Hepatocyte (in vitro differentiated cells): ENCODE data around the gene FAM222A. TPM values are rescaled to one million over a fixed set of nuclear protein-coding genes. Genes with fewer than 3 reads are reported as not detected.

Source experiments
- DNase-seq: peaks from one replicate; pipeline ENCODE4 v3.0.0-alpha.2; 2016; ENCODE audit warnings: low spot score
- H2AFZ ChIP-seq: fragments of 200-600 bp; sonication (generic); 2 replicates; pipeline ENCODE4 v1.6.0; 2016; ENCODE audit warnings: antibody characterized with exemption, mild to moderate bottlenecking
- H3K27ac ChIP-seq: fragments of 200-600 bp; sonication (generic); 2 replicates; pipeline ENCODE4 v1.5.1; 2016; ENCODE audit warnings: mild to moderate bottlenecking
- H3K27me3 ChIP-seq: fragments of 200-600 bp; sonication (generic); 2 replicates; pipeline ENCODE4 v1.6.1; 2016
- H3K36me3 ChIP-seq: fragments of 200-600 bp; sonication (generic); replicated peaks from 2 replicates; pipeline ENCODE4 v1.5.1; 2016; ENCODE audit warnings: low read depth; ENCODE audit not compliant: insufficient read depth
- H3K4me1 ChIP-seq: fragments of 200-600 bp; sonication (generic); 2 replicates; pipeline ENCODE4 v1.5.1; 2016; ENCODE audit warnings: mild to moderate bottlenecking, moderate library complexity; ENCODE audit not compliant: insufficient read depth
- H3K4me2 ChIP-seq: fragments of 200-600 bp; sonication (generic); 2 replicates; pipeline ENCODE4 v1.6.0; 2016
- H3K4me3 ChIP-seq: fragments of 200-600 bp; sonication (generic); 2 replicates; pipeline ENCODE4 v1.5.1; 2016; ENCODE audit warnings: mild to moderate bottlenecking
- H3K79me2 ChIP-seq: fragments of 200-600 bp; sonication (generic); 2 replicates; pipeline ENCODE4 v1.6.0; 2017; ENCODE audit warnings: mild to moderate bottlenecking
- H3K9me2 ChIP-seq: fragments of 200-600 bp; sonication (generic); replicated peaks from 2 replicates; pipeline ENCODE4 v1.6.0; 2017; ENCODE audit warnings: mild to moderate bottlenecking; ENCODE audit not compliant: insufficient read depth
- H3K9me3 ChIP-seq: fragments of 200-600 bp; sonication (generic); 2 replicates; pipeline ENCODE4 v1.5.1; 2016; ENCODE audit warnings: low read depth, mild to moderate bottlenecking
- H4K20me1 ChIP-seq: fragments of 200-600 bp; sonication (generic); 2 replicates; pipeline ENCODE4 v1.6.0; 2016; ENCODE audit warnings: mild to moderate bottlenecking; ENCODE audit not compliant: insufficient read depth, poor library complexity, severe bottlenecking
- CTCF ChIP-seq: fragments of 200-600 bp; sonication (generic); IDR thresholded peaks from 2 replicates; pipeline ENCODE4 v1.5.1; 2016; ENCODE audit warnings: antibody characterized with exemption, mild to moderate bottlenecking; ENCODE audit not compliant: poor library complexity
- EZH2 ChIP-seq: fragments of 200-600 bp; sonication (generic); IDR thresholded peaks from 2 replicates; pipeline ENCODE4 v1.6.1; 2016; ENCODE audit warnings: antibody characterized with exemption, mild to moderate bottlenecking, borderline replicate concordance
- EZH2phosphoT487 ChIP-seq: fragments of 200-600 bp; sonication (generic); IDR thresholded peaks from one replicate; pipeline ENCODE4 v1.6.1; 2018; ENCODE audit warnings: antibody characterized with exemption, mild to moderate bottlenecking, low read depth, moderate library complexity; ENCODE audit not compliant: unreplicated experiment, severe bottlenecking
- WGBS: methylation state at CpG from one replicate; pipeline ENCODE4 v1.1.6; 2016; ENCODE audit warnings: low lambda C conversion rate; ENCODE audit errors: missing lambda C conversion rate; 5-methylcytosine and 5-hydroxymethylcytosine counted together
- polyA plus RNA-seq: library from polyadenylated mRNA; unstranded; fragments of >200 nt; fragmentation: Nextera tagmentation; extraction: Ambion mirVana; gene quantifications from 2 replicates; pipeline ENCODE4 v1.2.1, GENCODE V29; 2016
- total RNA-seq: library from RNA; depleted of rRNA; stranded (reverse); fragments of >200 nt; gene quantifications from 2 replicates; pipeline ENCODE4 v1.2.3, GENCODE V29; 2014

FAM222A gene
- total and polyA plus RNA-seq, 2 experiments from 2014 or later: 7.4 to 11.3 TPM

GRCh38 chr12:109807954-109808643 lies 94.5 kb downstream of the FAM222A start:
- H3K36me3 ChIP-seq: no peaks in the 10 kb centered on the region
- H3K4me2 ChIP-seq: no peak overlapping the region
- 93% methylated on average over 12 of the region's 12 CpGs for WGBS
- TF ChIP-seq EZH2phosphoT487 (no peak), EZH2 (no peak), CTCF (no peak)
- no peaks in the 10 kb centered on the region for H3K9me3 ChIP-seq
- H3K27ac ChIP-seq: no peak overlapping the region
- no peaks in the 10 kb centered on the region for H3K79me2 ChIP-seq
- H3K4me1 ChIP-seq: no peaks in the 10 kb centered on the region
- H4K20me1 ChIP-seq: no peaks in the 10 kb centered on the region
- no peak overlapping the region for H2AFZ ChIP-seq
- no peak overlapping the region for H3K4me3 ChIP-seq
- no peaks in the 10 kb centered on the region for H3K27me3 ChIP-seq
- DNase-seq: no peak
- H3K9me2 ChIP-seq: no peaks in the 10 kb centered on the region

- H3K79me2 ChIP-seq: no peaks in the 10 kb centered on the region
- 85% methylated on average over 4 of the region's 4 CpGs for whole genome bisulfite sequencing
- no peaks in the 10 kb centered on the region for H3K9me3 ChIP-seq
- no peaks in the 10 kb centered on the region for H3K36me3 ChIP-seq
- DNase-seq: no peak
- H3K4me2 ChIP-seq: no peak overlapping the region
- no peak overlapping the region for H3K27ac ChIP-seq
- no peak overlapping the region for H3K4me3 ChIP-seq
- TF ChIP-seq EZH2 (no peak), EZH2phosphoT487 (no peak), CTCF (no peak)
- H3K9me2 ChIP-seq: no peaks in the 10 kb centered on the region
- H3K27me3 ChIP-seq: no peaks in the 10 kb centered on the region
- H4K20me1 ChIP-seq: no peaks in the 10 kb centered on the region
- H2AFZ ChIP-seq: no peak overlapping the region
- no peaks in the 10 kb centered on the region for H3K4me1 ChIP-seq
Observed at GRCh38 chr12:109808876-109809646, 95.4 kb downstream of the FAM222A start.

GRCh38 chr12:109810954-109811623 lies 97.5 kb downstream of the FAM222A start:
- Histone ChIP-seq H3K79me2 (no peaks in the 10 kb centered on the region), H3K27ac (no peak overlapping the region), H4K20me1 (no peaks in the 10 kb centered on the region), H3K4me3 (no peak overlapping the region), H3K9me2 (no peaks in the 10 kb centered on the region), H3K36me3 (no peaks in the 10 kb centered on the region), H3K4me2 (no peak overlapping the region), H3K4me1 (no peaks in the 10 kb centered on the region), H3K27me3 (no peaks in the 10 kb centered on the region), H3K9me3 (no peaks in the 10 kb centered on the region), H2AFZ (no peak overlapping the region)
- TF ChIP-seq EZH2: no peak
- TF ChIP-seq EZH2phosphoT487: no peak
- no peak for TF ChIP-seq CTCF
- no peak for DNase-seq
- 93% methylated on average over 10 of the region's 10 CpGs for WGBS
